Type B pancreatic cell (in vitro differentiated cells): Measurements from ENCODE around the gene NUDT6. TPM values are rescaled to one million over a fixed set of nuclear protein-coding genes. Genes with fewer than 3 reads are reported as not detected.
"Not testable (repeated sequence)": the region's sequence is repeated elsewhere in the genome, so short reads cannot be mapped to it uniquely, and the experiment has no call there.

Experiments used
- DNase-seq: peaks from one replicate; pipeline ENCODE4 v3.0.0; 2021; ENCODE audit warnings: mixed read lengths; ENCODE audit not compliant: unreplicated experiment; ENCODE audit errors: extremely low spot score
- H3K27ac Mint-ChIP-seq: 2 replicates; pipeline ENCODE4 v1.8.0; 2021; ENCODE audit warnings: mild to moderate bottlenecking, mixed read lengths
- H3K27me3 Mint-ChIP-seq: 2 replicates; pipeline ENCODE4 v1.8.0; 2021; ENCODE audit warnings: mixed read lengths
- H3K36me3 Mint-ChIP-seq: 2 replicates; pipeline ENCODE4 v1.8.0; 2021; ENCODE audit warnings: mixed read lengths
- H3K4me1 Mint-ChIP-seq: one replicate; pipeline ENCODE4 v1.8.0; 2021; ENCODE audit warnings: mixed read lengths; ENCODE audit not compliant: unreplicated experiment
- H3K4me3 Mint-ChIP-seq: 2 replicates; pipeline ENCODE4 v1.8.0; 2021; ENCODE audit warnings: mild to moderate bottlenecking, mixed read lengths
- H3K9me3 Mint-ChIP-seq: 2 replicates; pipeline ENCODE4 v1.8.0; 2021; ENCODE audit warnings: mixed read lengths
- CTCF ChIP-seq: fragments of 200-600 bp; sonication (generic); conservative IDR thresholded peaks from 2 replicates; pipeline ENCODE4 v1.5.0; 2021; ENCODE audit warnings: antibody characterized with exemption, mild to moderate bottlenecking
- total RNA-seq: library from RNA; stranded (reverse); gene quantifications from 2 replicates; pipeline ENCODE4 v1.2.1, GENCODE V29; 2021; ENCODE audit warnings: low replicate concordance

The NUDT6 gene
- total RNA-seq, 1 donor from 2014 or later: 10.8 TPM

DNA sequence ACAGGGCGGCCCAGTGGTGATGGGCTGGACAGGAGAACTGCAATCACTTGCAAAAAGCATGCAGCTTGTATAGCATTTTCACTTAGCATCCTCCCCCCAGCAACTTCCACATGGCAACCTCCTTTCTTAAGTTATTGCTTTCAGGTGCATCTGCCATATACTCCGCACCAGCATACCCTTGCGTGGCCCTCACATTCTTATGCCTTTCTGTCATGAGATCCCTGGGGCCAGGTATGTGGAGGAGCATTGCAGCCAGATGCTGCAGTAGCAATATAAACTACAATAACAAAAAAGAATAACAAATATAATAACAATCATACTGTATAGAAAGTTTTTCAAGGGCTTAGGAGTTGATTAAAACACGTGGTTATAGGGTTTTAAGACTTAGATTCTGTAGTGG is 26.3 kb upstream of the NUDT6 start:
- DNase-seq: no peak
- no peak for TF ChIP-seq CTCF
- H3K4me3 Mint-ChIP-seq: no peak overlapping the region
- no peaks in the 10 kb centered on the region for H3K27me3 Mint-ChIP-seq
- no peaks in the 10 kb centered on the region for H3K9me3 Mint-ChIP-seq
- no peak overlapping the region for H3K27ac Mint-ChIP-seq
- H3K4me1 Mint-ChIP-seq: no peaks in the 10 kb centered on the region
- peaks cover 41% of the 10 kb centered on the region for H3K36me3 Mint-ChIP-seq

GRCh38 chr4:122946142-122946541 is 23.7 kb upstream of the NUDT6 start:
- no peaks in the 10 kb centered on the region for H3K27me3 Mint-ChIP-seq
- DNase-seq: no peak
- H3K36me3 Mint-ChIP-seq: peaks cover 36% of the 10 kb centered on the region
- no peaks in the 10 kb centered on the region for H3K9me3 Mint-ChIP-seq
- no peaks in the 10 kb centered on the region for H3K4me1 Mint-ChIP-seq
- no peak overlapping the region for H3K4me3 Mint-ChIP-seq
- no peak overlapping the region for H3K27ac Mint-ChIP-seq
- no peak for TF ChIP-seq CTCF

DNA sequence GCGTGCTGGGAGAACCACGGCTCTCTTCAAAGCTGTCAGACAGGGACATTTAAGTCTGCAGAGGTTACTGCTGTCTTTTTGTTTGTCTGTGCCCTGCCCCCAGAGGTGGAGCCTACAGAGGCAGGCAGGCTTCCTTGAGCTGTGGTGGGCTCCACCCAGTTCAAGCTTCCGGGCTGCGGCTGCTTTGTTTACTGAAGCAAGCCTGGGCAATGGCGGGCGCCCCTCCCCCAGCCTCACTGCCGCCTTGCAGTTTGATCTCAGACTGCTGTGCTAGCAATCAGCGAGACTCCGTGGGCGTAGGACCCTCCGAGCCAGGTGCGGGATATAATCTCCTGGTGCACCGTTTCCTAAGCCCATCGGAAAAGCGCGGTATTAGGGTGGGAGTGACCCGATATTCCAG is 22.7 kb upstream of the NUDT6 start:
- not testable (repeated sequence) for H3K4me1 Mint-ChIP-seq, H3K27ac Mint-ChIP-seq, H3K27me3 Mint-ChIP-seq, H3K4me3 Mint-ChIP-seq, H3K9me3 Mint-ChIP-seq, DNase-seq
- H3K36me3 Mint-ChIP-seq: peaks cover 30% of the 10 kb centered on the region

DNA sequence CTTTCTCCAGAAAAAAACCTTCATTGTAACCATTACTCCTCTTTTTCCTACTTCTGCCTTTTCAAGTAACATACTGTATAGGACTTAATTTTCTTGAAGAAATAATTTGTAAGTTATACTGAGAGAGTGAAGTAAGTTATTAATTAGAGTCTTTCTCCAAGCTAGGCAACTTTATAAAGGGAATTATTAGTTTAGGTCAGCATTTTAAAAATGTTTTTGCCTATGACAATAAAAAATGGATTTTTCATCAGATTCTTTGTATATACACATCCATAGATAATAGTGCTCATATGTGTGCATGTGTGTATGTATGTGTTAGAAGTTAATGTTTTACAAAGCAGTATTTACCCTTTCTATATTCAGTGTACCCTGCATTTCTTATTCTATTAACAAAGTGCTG is 10.4 kb upstream of the NUDT6 start:
- Mint-ChIP-seq H3K9me3 (no peaks in the 10 kb centered on the region), H3K4me3 (no peak overlapping the region), H3K36me3 (peaks cover 13% of the 10 kb centered on the region), H3K4me1 (no peaks in the 10 kb centered on the region), H3K27ac (no peak overlapping the region), H3K27me3 (no peaks in the 10 kb centered on the region)
- TF ChIP-seq CTCF: no peak
- DNase-seq: no peak

- TF ChIP-seq CTCF: peak; percentile 80
- Mint-ChIP-seq H3K4me3 (no peak overlapping the region), H3K4me1 (no peaks in the 10 kb centered on the region), H3K27me3 (no peaks in the 10 kb centered on the region), H3K27ac (no peak overlapping the region), H3K9me3 (no peaks in the 10 kb centered on the region), H3K36me3 (peaks cover 8% of the 10 kb centered on the region)
- no peak for DNase-seq
Measured at GRCh38 chr4:122930862-122931261, 8.5 kb upstream of the NUDT6 start.

DNA sequence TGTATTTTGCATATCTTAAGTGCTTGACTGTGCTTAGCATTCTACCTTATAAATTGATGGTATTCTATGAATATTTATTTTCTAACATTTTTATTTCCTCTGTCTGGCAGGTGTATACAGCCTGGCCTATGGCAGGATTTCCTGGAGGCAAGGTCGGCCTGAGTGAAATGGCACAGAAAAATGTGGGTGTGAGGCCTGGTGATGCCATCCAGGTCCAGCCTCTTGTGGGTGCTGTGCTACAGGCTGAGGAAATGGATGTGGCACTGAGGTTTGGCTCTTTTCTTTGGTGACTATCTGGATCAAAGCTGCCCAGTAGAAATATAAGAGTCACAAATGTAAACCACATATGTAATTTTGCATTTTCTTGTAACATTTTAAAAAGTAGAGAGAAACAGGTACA is 6.5 kb upstream of the NUDT6 start:
- Mint-ChIP-seq H3K9me3 (no peaks in the 10 kb centered on the region), H3K4me3 (no peak overlapping the region), H3K36me3 (no peaks in the 10 kb centered on the region), H3K27me3 (no peaks in the 10 kb centered on the region), H3K27ac (no peak overlapping the region), H3K4me1 (no peaks in the 10 kb centered on the region)
- no peak for TF ChIP-seq CTCF
- DNase-seq: no peak
